ENCODE results near the gene NDUFAF8.

NDUFAF8 gene

DNA sequence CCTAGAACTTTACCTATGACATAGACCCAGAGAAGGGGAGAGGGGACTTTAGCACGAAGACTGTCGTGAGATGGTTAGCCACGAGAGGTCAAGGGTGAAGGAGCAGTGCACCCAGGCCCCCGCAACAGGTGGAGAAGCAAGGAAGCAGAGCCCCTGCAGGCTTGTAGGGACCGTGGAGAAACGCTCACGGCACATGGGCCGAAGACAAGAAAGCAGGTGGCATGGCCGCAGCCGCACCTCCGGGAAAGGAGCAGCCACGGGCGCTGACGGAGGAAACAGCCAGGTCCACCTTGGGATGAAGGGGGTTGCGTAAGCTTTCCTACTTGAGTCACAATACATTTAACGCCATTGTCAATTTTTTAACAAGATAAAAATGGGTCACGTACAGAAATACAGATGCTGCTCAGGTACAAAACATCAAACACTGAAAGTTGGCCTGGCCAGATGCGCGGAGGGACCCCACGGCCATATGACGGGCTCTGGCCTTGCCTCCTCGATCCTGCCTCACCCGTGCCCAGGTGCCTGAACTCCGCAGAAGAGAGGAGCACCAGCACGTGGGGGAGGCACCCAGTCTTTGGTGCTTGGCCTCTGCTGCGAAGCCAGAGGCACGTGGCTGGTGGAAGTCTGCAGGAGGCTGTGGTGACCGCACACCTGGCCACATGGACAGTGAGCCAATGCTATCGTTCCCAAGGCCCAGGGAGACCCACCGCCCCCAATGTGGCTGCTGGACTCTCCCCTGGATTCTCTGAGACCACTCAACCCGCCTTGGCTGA, 34.8 kb downstream of the NDUFAF8 start:
- no peak for DNase-seq (ENCODE audit: low read depth, low spot score)

DNA sequence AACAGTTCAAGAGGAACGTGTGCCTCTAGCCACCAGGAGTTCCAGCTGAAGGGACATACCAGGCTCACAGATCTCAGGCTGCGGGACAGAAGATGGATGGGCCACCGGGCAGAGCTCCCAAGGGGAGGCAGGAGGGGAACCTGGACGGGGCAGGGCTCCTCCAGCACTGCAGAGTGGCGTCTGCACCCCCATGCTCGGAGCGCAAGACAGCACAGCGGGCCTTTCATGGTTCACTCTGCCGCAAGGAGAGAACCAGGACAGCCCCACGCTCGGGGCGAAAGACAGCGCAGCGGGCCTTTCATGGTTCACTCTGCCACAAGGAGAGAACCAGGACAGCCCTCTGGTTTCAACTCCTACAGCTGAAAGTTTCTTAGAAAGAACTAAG, 35.3 kb downstream of the NDUFAF8 start:
- DNase-seq (ENCODE audit: low read depth, low spot score), result no peak

DNA sequence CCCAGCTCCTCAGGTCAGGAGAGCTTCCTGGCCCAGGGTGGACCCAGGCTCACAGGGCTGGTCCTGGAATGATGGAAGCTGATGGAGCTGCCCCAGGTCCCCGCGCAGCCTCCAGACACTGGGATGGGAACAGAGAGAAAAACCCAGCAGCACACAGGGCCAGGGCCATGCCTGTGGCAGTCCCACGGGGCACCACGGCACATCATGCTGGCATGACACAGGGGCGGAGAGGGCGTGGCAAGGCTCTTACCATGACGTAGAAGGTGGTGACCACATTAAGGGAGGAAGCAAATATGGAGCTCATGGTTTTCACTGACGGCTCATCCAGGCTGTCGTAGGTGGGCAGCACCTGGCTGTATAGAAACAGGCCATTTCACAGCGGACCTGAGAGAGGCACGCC, 37.7 kb downstream of the NDUFAF8 start:
- no peak for DNase-seq (ENCODE audit: low read depth, low spot score)

DNA sequence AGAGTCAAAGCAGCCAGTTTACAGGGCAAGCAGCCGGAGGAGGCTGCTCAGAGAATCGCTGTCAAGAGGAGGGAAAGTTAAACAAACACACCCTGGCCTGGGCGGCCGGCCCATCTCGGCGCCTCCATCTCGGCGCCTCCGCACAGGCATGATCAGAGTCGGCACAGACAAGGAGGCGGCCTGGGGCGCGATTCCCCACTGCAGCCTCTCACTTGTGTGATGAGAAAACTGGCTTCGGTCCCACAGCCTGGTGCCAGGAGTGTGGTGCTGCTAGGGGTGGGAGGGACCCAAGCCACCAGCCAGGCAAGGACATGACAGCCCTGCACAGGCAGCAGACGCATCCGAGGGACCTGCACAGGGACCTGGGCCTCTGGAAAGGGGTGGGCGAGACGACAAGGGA, 38.3 kb downstream of the NDUFAF8 start:
- no peak for DNase-seq (ENCODE audit: low read depth, low spot score)

DNA sequence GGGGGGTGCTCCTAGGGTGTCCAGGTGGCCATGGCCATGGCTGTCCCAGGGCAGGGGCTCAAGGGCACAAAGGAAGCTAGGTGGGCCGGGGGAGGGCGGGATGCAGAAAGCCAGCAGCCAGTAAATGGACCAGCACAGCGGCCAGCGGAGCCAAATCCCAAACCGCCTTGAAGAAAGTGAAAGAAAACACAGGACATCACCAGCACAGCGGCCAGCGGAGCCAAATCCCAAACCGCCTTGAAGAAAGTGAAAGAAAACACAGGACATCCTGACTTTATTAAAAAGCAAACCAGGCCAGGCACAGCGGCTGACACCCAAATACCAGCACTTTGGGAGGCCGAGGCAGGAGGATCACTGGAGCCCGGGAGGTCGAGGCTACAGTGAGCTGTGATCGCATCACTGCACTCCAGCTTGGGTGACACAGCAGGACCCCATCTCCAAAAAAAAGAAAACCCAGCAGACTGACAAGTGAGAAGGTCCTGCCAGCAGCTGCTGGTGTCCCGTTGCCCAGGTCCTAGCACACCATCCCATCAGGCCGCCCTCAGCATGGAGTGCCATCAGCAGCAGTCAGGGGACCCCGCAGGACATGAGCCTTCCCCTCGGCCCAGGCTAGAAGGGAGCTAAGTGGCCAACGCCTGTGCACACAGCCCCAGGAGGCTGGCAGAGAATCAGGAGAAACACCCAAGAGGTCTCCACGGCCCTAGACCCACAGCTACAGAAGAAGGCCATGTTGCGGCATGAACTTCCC, 39.0 kb downstream of the NDUFAF8 start:
- no peak for DNase-seq (ENCODE audit: low read depth, low spot score)

DNA sequence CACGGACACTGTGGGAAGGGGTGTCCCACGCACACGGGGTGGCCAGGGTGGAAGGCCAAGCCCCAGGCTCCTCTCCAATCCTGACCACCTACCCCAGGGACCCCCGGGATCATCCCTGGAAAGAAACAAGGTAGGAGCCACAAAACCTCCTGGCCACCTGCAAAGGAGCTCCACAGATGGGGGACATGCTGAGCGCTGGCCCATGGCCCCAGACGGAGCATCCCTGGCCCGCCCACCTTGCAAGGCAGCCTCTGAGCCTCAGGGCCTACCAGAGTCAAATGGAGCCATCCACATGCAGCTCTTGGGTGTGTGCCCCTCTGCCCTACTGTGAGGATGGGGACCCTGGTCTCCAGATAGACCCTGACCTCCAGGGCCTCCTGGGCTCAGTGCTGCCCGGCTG, 39.7 kb downstream of the NDUFAF8 start:
- DNase-seq (ENCODE audit: low read depth, low spot score), result no peak

DNA sequence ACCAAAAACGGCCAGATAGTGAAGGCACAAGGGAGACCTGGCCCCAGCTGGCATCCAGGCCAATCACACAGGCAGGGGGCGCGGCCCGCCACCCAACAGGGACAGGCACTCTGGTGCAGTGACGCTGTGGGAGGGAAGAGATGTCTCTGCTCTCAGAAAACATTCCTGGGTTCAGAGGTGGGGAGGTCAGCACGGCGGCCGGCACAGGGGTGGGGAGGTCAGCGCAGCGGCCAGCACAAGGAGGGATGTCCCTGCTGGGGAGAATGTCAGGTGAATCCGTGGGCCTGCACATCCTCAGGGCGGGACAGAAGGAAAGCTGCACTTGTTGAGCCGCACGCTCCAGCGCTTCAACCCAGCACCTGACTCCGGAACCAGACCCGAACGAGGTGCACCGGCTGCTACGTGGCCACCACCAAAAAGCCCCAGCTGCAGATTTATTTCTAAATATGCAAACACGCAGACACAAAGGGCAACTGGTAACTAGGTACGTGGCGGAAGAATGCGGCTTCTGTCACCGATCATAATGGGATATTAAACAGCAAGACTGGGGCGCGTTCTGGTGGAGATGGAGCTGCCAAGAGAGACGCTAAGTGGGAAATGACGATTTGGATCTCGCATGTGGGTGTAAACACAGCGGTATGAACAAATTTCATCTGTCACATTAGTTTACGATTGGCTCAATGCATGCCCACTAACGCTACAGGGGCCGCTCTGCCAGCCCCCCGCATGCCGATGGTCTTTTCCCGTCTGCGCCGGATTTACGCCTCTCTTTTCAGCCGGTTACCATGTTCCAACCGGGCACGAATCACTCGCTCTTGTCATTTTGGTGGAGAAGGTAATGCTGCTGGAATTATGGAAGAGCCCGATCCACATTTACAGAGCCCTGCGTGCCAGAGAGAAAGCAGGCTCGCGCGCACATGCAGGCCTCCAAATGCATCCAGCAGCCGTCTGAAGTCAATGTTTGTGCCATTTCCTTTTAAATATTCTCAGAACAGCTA, 40.5 kb downstream of the NDUFAF8 start:
- DNase-seq (ENCODE audit: low read depth, low spot score), result no peak

DNA sequence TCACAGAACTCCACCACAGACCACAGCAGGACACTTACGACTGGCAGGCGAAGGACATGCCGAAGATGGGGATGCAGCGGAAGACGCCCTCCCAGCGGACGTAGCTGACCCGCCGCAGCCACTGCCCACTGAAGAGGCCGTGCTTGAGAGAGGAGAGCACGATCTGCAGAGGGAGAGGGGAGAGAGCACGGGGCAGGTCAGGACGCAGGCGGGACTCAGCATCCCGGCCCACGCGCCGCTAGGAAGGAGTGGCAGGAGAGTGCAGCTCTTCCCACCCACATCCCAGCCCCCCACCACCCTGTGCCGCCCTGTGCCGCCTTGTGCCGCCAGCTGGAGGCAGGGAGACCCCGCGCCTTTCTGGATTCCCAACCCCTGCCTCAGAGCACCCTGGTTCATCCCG, 41.5 kb downstream of the NDUFAF8 start:
- no peak for DNase-seq (ENCODE audit: low read depth, low spot score)

DNA sequence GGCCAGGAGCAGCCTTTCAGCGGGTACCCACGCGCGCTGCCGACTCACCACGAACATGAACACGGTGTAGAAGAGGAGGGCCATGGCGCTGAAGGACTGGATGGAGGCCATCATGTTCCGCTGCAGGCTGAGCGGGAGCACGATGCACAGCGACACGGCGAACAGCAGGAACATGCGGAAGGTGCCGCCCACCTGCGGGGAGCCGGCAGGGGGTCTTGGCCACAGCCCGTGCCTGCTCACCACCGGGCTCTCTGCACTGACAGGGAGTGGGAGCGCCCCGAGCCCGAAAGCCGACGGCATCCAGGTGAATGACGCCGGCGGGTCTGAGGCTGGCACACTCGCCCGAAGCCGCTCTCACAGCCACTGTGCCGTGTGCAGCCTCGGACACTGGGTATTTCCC, 43.0 kb downstream of the NDUFAF8 start:
- no peak for DNase-seq (ENCODE audit: low read depth, low spot score)

DNA sequence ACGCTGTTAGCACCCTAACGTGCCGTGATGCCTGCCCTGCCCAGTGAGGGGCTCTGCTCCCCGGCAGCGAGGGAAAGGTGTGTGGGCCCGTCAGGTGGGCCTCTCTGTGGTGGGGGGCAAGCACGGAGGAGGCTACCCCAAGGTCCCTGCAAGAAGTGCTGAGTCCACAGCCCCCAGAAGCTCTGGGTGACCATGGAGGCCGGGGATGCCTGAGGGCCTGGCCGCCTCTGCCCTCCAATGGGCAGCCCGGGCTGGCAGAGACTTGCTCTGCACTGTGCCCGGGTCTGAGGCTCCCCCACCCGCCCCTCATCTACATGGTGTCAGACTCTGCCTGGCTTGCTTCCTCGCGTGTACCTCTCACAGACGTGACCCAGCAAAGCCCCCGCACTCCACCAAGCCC, 43.8 kb downstream of the NDUFAF8 start:
- DNase-seq (ENCODE audit: low read depth, low spot score), result no peak

DNA sequence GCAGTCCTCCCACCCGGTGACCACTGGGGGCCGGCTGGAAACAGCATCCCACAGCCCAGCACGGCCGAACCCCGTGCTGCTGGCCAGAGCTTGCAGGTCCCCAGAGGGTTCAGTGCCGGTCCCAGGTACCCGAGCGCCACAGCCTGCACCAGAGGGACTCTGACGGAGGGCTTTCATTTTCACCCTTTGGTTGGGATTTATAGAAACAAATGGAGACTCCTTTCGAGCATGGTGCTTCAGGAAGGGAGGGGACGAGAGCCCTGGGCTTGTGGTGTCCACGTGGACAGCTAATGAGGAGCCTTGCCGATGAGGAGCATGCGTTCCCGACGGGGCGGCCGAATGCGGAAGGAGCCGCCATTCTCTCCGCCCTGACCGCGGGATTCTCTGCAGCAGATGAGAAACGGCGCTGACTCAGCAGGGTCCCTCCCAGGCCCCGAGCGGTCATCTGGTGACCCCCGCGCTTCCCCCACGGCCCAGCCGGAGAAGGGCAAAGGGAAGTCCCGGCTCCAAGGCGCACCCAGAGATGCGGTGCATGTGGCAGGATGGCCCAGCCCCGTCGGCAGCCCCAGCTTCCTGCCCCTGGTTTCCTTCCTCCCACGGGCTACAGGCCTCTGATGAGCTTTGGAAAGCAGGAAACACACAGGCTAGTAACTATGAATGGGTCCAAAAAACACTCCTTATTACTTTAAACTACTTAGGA, 46.2 kb downstream of the NDUFAF8 start:
- no peak for DNase-seq (ENCODE audit: low read depth, low spot score)

DNA sequence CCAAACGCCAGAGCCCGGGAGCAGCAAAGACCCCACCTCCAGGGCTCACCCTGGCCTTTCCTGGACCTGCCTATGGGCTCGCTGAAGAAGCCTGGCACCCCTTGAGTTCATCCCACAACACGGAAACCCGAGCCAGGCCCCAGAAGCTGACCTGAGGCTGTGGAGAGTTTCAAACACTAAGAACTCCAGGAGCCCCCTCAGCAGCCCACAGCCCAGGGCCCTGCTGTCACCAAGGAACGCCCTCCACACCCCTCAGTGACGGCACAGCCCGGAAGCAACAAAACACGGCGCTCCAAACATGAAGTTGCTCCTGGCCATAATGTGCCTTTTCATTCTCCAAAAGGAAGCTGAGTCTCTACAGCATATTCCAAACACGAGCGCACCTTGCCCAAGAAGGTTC, 46.8 kb downstream of the NDUFAF8 start:
- no peak for DNase-seq (ENCODE audit: low read depth, low spot score)

DNA sequence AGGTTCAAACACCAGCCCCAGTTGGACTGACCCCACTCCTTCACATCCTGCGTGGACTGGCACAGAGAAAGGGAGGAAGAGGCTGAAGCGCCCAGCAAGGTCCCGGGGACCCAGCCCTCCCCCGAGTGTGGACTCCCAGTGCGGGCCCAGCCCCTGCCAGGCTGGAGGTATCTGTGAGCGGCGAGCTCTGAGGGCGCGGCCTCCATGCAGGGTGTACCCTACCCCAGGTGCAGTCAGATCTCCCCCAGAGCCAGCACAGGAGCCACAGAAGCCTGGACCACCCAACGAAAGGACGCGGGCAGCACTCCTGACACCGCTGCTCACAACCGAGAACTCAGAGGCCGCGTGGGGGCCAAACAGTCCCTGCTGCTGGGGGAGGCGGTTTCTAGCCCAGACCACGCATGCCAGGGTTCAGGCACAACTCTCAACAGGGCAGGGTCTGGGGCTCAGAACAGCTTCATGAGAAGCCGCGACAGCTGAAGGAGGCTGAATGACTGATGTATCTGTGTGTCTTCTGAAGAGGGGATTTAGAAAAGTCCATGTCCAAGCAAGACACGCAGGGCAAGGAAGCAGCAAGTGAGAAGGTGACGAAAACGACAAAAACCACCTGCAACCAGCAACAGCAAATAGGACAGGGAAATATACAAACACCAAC, 47.5 kb downstream of the NDUFAF8 start:
- no peak for DNase-seq (ENCODE audit: low read depth, low spot score)

DNA sequence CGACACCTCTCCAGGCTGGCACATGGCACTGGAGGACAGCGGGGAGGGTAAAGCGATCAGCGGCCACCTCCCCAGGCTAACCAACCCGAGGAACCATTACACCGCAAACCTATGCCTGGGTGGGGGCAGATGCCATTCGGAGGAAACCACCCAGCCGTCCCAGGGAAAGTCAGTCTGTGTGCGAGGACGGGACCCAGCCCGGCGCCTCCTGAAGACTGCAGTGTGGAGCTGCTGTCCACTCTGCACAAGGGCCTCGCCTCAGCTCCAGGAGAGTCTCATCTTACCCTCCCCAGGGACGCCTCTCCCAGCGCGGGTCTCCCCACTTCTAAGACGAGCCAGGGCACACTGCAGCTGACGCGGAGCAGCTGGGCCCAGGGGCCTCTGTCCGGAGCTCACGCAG, 48.0 kb downstream of the NDUFAF8 start:
- no peak for DNase-seq (ENCODE audit: low read depth, low spot score)

DNA sequence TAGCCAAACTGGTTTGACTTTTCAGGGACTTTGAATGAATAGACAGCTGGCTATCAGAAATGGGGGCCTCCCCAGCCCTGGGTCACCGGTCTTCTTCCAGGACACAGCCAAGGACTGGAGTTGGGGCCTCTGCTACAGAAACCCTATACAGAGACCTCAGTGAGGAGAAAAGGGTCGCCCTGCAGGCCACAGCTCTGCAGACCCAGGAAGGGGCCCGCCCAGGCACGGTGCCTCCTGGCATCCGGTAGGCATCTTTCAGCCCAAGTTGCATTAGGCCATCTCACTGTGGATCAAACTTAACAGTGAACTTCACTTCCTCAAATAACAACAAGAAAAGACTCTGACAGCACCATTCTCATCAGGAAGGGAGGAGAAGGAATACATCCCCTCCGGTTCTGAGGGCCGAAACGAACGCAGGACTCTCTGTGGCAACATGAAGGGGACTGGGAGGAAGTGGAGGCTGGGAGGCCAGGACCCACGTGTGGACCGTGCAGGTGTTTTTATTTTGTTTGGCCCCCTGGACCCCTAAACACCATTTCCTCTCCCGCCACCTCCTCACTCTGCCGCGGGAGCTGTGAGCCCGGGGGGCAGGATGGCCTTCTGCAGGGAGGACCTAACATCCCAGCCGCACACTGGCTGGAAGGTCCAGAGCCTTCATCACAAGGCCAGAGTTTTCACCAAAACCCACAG, 48.8 kb downstream of the NDUFAF8 start:
- DNase-seq (ENCODE audit: low read depth, low spot score), result no peak

DNA sequence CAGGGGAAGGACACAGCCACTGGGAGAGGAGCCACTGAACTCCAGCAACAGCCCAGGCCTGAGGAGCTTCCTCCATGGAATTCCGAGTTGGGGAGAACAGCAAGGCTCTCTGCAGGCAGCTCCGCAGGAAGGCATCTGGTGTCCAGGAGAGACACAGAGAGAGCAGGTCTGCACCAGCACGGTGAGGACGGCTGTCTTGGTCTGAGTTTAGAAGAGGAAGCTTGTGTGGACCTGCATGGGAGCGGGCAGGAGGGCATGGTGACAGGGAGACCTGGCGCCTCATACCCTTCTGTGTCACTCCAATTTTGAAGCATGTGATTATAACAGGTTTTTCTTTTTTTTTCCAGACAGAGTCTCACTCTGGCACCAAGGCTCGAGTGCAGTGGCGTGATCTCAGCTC, 49.6 kb downstream of the NDUFAF8 start:
- no peak for DNase-seq (ENCODE audit: low read depth, low spot score)

DNA sequence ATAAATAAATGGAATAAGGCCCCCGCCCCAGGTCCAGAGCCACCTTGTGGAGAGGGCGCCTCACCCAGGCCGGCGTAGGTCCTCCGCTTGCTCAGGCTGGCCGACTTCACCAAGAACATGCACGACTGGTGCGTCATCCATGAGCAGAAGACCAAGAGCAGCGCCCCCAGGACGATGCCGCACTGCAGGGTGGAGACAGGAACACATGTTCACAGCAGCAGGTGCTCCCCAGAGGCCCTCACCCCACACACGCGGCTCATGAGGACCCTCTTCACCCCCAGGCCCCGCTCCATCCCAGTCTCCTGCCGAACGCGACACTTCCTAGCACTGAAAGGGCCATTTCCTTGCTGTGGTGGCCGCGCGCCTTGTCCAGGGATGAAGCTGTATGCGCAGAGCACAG, 50.5 kb downstream of the NDUFAF8 start:
- no peak for DNase-seq (ENCODE audit: low read depth, low spot score)

DNA sequence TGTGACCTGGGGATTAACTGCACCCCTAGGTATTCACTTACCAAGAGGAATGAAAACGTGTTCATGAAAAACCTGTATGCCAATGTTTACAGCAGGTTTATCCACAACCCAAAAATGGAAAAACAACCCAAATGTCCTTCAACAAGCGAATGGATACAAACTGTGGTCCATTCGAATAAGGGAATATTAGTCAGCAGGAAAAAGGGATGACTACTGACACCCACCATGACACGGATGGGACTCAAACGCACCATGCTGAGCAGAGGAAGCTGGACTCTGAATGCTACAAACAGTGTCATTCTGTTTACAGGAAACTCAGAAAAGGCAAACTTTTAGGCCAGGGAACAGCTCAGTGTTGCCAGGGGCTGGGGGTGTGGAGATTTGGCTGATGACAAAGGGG, 51.1 kb downstream of the NDUFAF8 start:
- no peak for DNase-seq (ENCODE audit: low read depth, low spot score)
